Measurements from ENCODE around the gene TEX55.

DNA sequence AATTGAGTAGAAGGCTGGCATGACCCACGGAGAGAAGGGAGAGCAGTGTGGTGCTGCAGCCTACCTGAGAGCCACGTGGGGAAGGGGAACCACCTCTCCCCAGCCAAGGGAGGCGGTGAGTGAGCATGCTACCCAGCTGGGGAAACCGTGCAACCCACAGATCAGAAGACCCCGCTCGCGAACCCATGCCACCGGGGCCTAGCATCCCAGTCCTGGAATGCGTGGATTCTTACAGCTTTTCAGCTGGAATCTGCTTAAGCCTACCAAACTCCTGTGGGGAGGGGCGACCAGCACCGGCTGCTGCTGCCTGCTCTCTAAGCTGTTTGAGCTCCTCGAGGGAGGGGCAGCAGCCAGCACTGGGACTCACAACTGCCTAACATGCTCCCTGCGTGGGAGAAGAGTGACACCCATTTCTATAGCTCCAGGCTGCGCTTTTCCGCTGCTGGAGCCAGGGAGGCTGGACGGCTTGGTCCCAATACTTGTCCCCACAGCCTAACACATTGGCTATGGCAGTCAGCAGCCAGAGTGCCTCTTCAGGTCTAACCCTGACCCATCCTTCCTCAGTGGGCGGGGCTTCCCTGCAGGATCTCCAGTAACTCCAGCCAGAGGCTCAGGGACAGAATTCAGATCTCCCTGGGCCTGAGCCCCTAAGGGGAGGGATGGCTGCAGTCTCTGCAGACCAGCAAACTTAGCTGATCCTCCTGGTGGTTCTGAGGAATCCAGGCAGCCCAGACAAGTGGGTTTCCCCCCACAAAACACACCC is 20.0 kb upstream of the TEX55 start:
- TF ChIP-seq POLR2AphosphoS5 (IDR thresholded peaks at IDR 0.05; ENCODE audit: low read depth, low read length) (no peak), TCF7L2 (IDR thresholded peaks at IDR 0.05; ENCODE audit: low read depth, low read length) (no peak), SIN3A (IDR thresholded peaks at IDR 0.05; ENCODE audit: borderline replicate concordance, insufficient read depth, low read depth, low read length) (no peak)
- TF ChIP-seq, protein P1, sequence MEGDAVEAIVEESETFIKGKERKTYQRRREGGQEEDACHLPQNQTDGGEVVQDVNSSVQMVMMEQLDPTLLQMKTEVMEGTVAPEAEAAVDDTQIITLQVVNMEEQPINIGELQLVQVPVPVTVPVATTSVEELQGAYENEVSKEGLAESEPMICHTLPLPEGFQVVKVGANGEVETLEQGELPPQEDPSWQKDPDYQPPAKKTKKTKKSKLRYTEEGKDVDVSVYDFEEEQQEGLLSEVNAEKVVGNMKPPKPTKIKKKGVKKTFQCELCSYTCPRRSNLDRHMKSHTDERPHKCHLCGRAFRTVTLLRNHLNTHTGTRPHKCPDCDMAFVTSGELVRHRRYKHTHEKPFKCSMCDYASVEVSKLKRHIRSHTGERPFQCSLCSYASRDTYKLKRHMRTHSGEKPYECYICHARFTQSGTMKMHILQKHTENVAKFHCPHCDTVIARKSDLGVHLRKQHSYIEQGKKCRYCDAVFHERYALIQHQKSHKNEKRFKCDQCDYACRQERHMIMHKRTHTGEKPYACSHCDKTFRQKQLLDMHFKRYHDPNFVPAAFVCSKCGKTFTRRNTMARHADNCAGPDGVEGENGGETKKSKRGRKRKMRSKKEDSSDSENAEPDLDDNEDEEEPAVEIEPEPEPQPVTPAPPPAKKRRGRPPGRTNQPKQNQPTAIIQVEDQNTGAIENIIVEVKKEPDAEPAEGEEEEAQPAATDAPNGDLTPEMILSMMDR (IDR thresholded peaks at IDR 0.05) = no peak
- TF ChIP-seq, protein P2, sequence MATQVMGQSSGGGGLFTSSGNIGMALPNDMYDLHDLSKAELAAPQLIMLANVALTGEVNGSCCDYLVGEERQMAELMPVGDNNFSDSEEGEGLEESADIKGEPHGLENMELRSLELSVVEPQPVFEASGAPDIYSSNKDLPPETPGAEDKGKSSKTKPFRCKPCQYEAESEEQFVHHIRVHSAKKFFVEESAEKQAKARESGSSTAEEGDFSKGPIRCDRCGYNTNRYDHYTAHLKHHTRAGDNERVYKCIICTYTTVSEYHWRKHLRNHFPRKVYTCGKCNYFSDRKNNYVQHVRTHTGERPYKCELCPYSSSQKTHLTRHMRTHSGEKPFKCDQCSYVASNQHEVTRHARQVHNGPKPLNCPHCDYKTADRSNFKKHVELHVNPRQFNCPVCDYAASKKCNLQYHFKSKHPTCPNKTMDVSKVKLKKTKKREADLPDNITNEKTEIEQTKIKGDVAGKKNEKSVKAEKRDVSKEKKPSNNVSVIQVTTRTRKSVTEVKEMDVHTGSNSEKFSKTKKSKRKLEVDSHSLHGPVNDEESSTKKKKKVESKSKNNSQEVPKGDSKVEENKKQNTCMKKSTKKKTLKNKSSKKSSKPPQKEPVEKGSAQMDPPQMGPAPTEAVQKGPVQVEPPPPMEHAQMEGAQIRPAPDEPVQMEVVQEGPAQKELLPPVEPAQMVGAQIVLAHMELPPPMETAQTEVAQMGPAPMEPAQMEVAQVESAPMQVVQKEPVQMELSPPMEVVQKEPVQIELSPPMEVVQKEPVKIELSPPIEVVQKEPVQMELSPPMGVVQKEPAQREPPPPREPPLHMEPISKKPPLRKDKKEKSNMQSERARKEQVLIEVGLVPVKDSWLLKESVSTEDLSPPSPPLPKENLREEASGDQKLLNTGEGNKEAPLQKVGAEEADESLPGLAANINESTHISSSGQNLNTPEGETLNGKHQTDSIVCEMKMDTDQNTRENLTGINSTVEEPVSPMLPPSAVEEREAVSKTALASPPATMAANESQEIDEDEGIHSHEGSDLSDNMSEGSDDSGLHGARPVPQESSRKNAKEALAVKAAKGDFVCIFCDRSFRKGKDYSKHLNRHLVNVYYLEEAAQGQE (IDR thresholded peaks at IDR 0.05; ENCODE audit: insufficient read depth in 1 of 2, low read depth in 2 of 2, low read length in 1 of 2) = no peak
